Fibroblast of lung (primary cell): ENCODE measurements around the gene PLAAT2. TPM values are rescaled to one million over a fixed set of nuclear protein-coding genes. Genes with fewer than 3 reads are reported as not detected.

Experiments
- DNase-seq, 2 donors: peaks; one replicate each; pipeline versions ENCODE4 v3.0.0 to v3.0.0-alpha.2; 2010; ENCODE audit warnings: low read depth in 2 of 2
- H2AFZ ChIP-seq: 2 replicates; pipeline ENCODE4 v1.5.1; 2012; ENCODE audit warnings: low read length, control low read depth, inconsistent platforms
- H3K27ac ChIP-seq: 2 replicates; pipeline ENCODE4 v1.5.1; 2011; ENCODE audit warnings: low read length, control low read depth; ENCODE audit not compliant: insufficient read depth
- H3K27me3 ChIP-seq: 2 replicates; pipeline ENCODE4 v1.5.1; 2011; ENCODE audit warnings: mild to moderate bottlenecking, low read length; ENCODE audit not compliant: control insufficient read depth, insufficient read depth
- H3K36me3 ChIP-seq: 2 replicates; pipeline ENCODE4 v1.5.1; 2011; ENCODE audit warnings: low read length; ENCODE audit not compliant: control insufficient read depth, insufficient read depth
- H3K4me1 ChIP-seq: 2 replicates; pipeline ENCODE4 v1.5.1; 2011; ENCODE audit warnings: low read length; ENCODE audit not compliant: control insufficient read depth, insufficient read depth; ENCODE audit errors: extremely low read depth
- H3K4me2 ChIP-seq: 2 replicates; pipeline ENCODE4 v1.5.1; 2011; ENCODE audit warnings: low read length, control low read depth; ENCODE audit not compliant: insufficient read depth; ENCODE audit errors: extremely low read depth
- H3K4me3 ChIP-seq, 4 experiments: fragments of 200-600 bp in 1 of 4; sonication (generic) in 1 of 4; replicated peaks in 1 of 4; 2 replicates each; pipeline ENCODE4 v1.5.1; 2011 to 2016; ENCODE audit warnings: low read length in 4 of 4, low read depth in 3 of 4, mild to moderate bottlenecking in 3 of 4, control low read depth in 2 of 4, inconsistent platforms in 1 of 4, mixed read lengths in 1 of 4; ENCODE audit not compliant: insufficient read depth in 1 of 4; ENCODE audit errors: control extremely low read depth in 1 of 4
- H3K79me2 ChIP-seq: 2 replicates; pipeline ENCODE4 v1.5.1; 2012; ENCODE audit warnings: mild to moderate bottlenecking, low read length, inconsistent platforms; ENCODE audit not compliant: control insufficient read depth, insufficient read depth
- H3K9ac ChIP-seq: 2 replicates; pipeline ENCODE4 v1.5.1; 2011; ENCODE audit warnings: mild to moderate bottlenecking, low read length, control low read depth; ENCODE audit not compliant: insufficient read depth
- H3K9me3 ChIP-seq: 2 replicates; pipeline ENCODE4 v1.5.1; 2012; ENCODE audit warnings: low read depth, low read length; ENCODE audit not compliant: control insufficient read depth, insufficient read depth
- H4K20me1 ChIP-seq: 2 replicates; pipeline ENCODE4 v1.5.1; 2011; ENCODE audit warnings: low read length; ENCODE audit not compliant: control insufficient read depth, insufficient read depth; ENCODE audit errors: extremely low read depth
- CTCF ChIP-seq, 2 donors: IDR thresholded peaks in 1 of 2; conservative IDR thresholded peaks in 1 of 2; 1 replicate in 1 of 2; 2 replicates in 1 of 2; pipeline ENCODE4 v1.5.1; 2011 to 2012; ENCODE audit warnings: low read length in 2 of 2, control low read depth in 1 of 2, inconsistent platforms in 1 of 2, low read depth in 1 of 2, mild to moderate bottlenecking in 1 of 2
- EZH2 ChIP-seq: IDR thresholded peaks from 2 replicates; pipeline ENCODE4 v1.5.1; 2012; ENCODE audit warnings: low read length, control low read depth, mild to moderate bottlenecking; ENCODE audit errors: missing control alignments
- polyA plus RNA-seq, 2 donors: library from polyadenylated mRNA; depleted of rRNA in 1 of 2; stranded (reverse) in 1 of 2; unstranded in 1 of 2; fragments of >200 nt; gene quantifications; 2 replicates each; pipeline ENCODE4 v1.2.1, GENCODE V29; 2011 to 2012; ENCODE audit warnings: missing spikeins in 1 of 2
- total RNA-seq: library from RNA; depleted of rRNA; stranded (reverse); fragments of >200 nt; gene quantifications from 2 replicates; pipeline ENCODE4 v1.2.1, GENCODE V29; 2014

Gene PLAAT2
- total and polyA plus RNA-seq, 2 donors (not counting 1 experiment from before 2014, with no cell fraction given), result not detected

- H3K9me3 ChIP-seq, result no peaks in the 10 kb centered on the region
- no peak overlapping the region for H3K9ac ChIP-seq
- no peak overlapping the region for H3K4me2 ChIP-seq
- H4K20me1 ChIP-seq, result no peaks in the 10 kb centered on the region
- H3K79me2 ChIP-seq, result no peaks in the 10 kb centered on the region
- no peaks in the 10 kb centered on the region for H3K27me3 ChIP-seq
- no peak overlapping the region for H3K27ac ChIP-seq
- no peak overlapping the region for H3K4me3 ChIP-seq
- no peak overlapping the region for H2AFZ ChIP-seq
- H3K36me3 ChIP-seq, result no peaks in the 10 kb centered on the region
- TF ChIP-seq EZH2 (no peak), CTCF (conservative IDR thresholded peaks at IDR 0.05 in 1 of 2, IDR thresholded peaks at IDR 0.05 in 1 of 2; ENCODE audit: low read depth in 1 of 2, low read length in 2 of 2) (no peak)
- H3K4me1 ChIP-seq, result peaks cover 3% of the 10 kb centered on the region
- no peak for DNase-seq
Observed at GRCh38 chr11:63564784-63565350, 1.7 kb upstream of the PLAAT2 start.

GRCh38 chr11:63564056-63564774 lies 1.0 kb upstream of the PLAAT2 start:
- Histone ChIP-seq H3K27me3 (no peaks in the 10 kb centered on the region), H2AFZ (no peak overlapping the region), H4K20me1 (no peaks in the 10 kb centered on the region), H3K36me3 (no peaks in the 10 kb centered on the region), H3K4me2 (no peak overlapping the region), H3K27ac (no peak overlapping the region), H3K9ac (no peak overlapping the region), H3K4me1 (peaks cover 3% of the 10 kb centered on the region), H3K9me3 (no peaks in the 10 kb centered on the region), H3K79me2 (no peaks in the 10 kb centered on the region), H3K4me3 (no peak overlapping the region)
- TF ChIP-seq EZH2 (no peak), CTCF (conservative IDR thresholded peaks at IDR 0.05 in 1 of 2, IDR thresholded peaks at IDR 0.05 in 1 of 2; ENCODE audit: low read depth in 1 of 2, low read length in 2 of 2) (no peak)
- DNase-seq, result no peak

GRCh38 chr11:63560506-63561180 lies 2.5 kb downstream of the PLAAT2 start:
- H3K9me3 ChIP-seq, result no peaks in the 10 kb centered on the region
- no peak for DNase-seq
- H3K4me3 ChIP-seq, result no peak overlapping the region
- no peak overlapping the region for H3K27ac ChIP-seq
- no peak overlapping the region for H3K4me2 ChIP-seq
- no peaks in the 10 kb centered on the region for H3K27me3 ChIP-seq
- no peaks in the 10 kb centered on the region for H4K20me1 ChIP-seq
- H3K79me2 ChIP-seq, result no peaks in the 10 kb centered on the region
- H2AFZ ChIP-seq, result no peak overlapping the region
- H3K36me3 ChIP-seq, result no peaks in the 10 kb centered on the region
- H3K9ac ChIP-seq, result no peak overlapping the region
- TF ChIP-seq CTCF (conservative IDR thresholded peaks at IDR 0.05 in 1 of 2, IDR thresholded peaks at IDR 0.05 in 1 of 2; ENCODE audit: low read depth in 1 of 2, low read length in 2 of 2), result no peak
- no peak for TF ChIP-seq EZH2
- H3K4me1 ChIP-seq, result no peaks in the 10 kb centered on the region
